ENCODE results near the gene SORBS1. TPM values are rescaled to one million over a fixed set of nuclear protein-coding genes. Genes with fewer than 3 reads are reported as not detected.
A peak's percentile ranks its signal among the peaks of the same experiment; 100 is the strongest.

Gene SORBS1
- total RNA-seq, 4 donors from 2014 or later: 92.2 to 308 (median 150) TPM

- in situ Hi-C loops (cut with MboI; ENCODE audit: low pct_ligation_motif_present in 1 of 4, low pct_unique_long_range_greater_than_20kb in 1 of 4, low sequenced_read_pairs in 3 of 4): no loop called here
- Histone ChIP-seq H3K4me1 (peaks cover 3 to 38% (median 23%) of the 10 kb centered on the region in 4 donors), H3K36me3 (peaks cover 0 to 6% (median 1%) of the 10 kb centered on the region in 4 donors), H3K27me3 (no peaks in the 10 kb centered on the region), H3K27ac (peak overlapping the region; percentile 78 to 84 (median 80)), H3K4me3 (no peak overlapping the region), H3K9me3 (no peaks in the 10 kb centered on the region)
- TF ChIP-seq, protein P1, sequence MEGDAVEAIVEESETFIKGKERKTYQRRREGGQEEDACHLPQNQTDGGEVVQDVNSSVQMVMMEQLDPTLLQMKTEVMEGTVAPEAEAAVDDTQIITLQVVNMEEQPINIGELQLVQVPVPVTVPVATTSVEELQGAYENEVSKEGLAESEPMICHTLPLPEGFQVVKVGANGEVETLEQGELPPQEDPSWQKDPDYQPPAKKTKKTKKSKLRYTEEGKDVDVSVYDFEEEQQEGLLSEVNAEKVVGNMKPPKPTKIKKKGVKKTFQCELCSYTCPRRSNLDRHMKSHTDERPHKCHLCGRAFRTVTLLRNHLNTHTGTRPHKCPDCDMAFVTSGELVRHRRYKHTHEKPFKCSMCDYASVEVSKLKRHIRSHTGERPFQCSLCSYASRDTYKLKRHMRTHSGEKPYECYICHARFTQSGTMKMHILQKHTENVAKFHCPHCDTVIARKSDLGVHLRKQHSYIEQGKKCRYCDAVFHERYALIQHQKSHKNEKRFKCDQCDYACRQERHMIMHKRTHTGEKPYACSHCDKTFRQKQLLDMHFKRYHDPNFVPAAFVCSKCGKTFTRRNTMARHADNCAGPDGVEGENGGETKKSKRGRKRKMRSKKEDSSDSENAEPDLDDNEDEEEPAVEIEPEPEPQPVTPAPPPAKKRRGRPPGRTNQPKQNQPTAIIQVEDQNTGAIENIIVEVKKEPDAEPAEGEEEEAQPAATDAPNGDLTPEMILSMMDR (IDR thresholded peaks at IDR 0.05): no peak
- no peak for TF ChIP-seq POLR2AphosphoS5 (IDR thresholded peaks at IDR 0.05)
- no peak for TF ChIP-seq EP300 (IDR thresholded peaks at IDR 0.05; ENCODE audit: low read depth)
- TF ChIP-seq POLR2A (IDR thresholded peaks at IDR 0.05): no peak
- no peak for DNase-seq
- 0 to 2% methylated on average over 1 of the region's 1 CpG for WGBS, 2 donors (ENCODE audit: low coverage in 1 of 2)
- intact Hi-C loops (cut with DNase I; ENCODE audit: low total_unique reads): no loop called here
Observed at GRCh38 chr10:95309958-95310357, 251.2 kb downstream of the SORBS1 start.

DNA sequence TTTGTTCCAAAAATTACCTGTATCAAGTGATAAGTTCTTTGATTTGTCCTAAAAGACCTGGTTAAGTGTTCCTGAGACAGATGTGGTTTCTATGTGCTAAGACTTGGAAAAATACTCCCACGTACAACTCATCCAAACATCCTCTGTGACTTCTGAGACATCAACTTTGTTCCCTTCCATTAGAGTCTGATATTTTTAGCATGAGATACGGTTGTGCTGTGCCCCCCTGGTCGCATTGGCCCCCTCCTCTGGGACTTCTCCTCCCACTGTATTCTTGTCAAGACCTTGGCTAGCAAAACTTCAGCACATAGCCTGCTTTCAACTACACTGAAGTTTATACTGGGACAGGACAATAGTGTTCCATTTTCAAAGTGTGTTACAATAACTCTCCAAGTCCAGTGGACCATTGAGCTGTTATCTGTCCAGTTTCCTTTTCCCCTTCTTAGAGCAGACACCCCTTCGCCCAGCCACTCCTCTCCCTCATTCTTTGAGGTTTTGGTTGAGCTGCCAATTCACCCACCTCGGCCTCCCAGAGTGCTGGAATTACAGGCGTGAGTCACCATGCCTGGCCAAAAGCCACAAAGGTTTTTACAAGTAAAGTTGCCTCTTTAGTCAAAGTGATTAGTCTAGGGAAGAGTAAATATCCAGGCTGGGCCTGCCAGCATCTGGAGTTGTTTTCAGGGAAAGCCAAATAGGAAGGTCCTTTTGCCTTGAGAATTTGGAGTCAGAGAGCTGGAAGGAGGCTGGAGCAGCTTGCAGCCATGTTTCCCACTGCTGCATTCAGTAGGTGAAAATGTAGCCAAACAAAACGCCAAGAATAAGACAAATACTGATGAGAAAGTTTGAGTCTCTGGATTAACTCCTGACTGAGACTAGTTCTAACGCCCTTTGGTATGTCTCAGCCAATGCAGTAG is 252.5 kb downstream of the SORBS1 start:
- H3K27ac ChIP-seq: peak overlapping the region; percentile 78 to 84 (median 80)

GRCh38 chr10:95306851-95307250 is 254.3 kb downstream of the SORBS1 start:
- WGBS, 2 donors (ENCODE audit: low coverage in 1 of 2): 63% methylated on average over 1 of the region's 1 CpG; no CpG with 5 or more reads in 1 of the 2 donors
- no peak overlapping the region for H3K4me3 ChIP-seq
- no peak for TF ChIP-seq POLR2AphosphoS5 (IDR thresholded peaks at IDR 0.05)
- no peak for TF ChIP-seq POLR2A (IDR thresholded peaks at IDR 0.05)
- TF ChIP-seq, protein P1 (IDR thresholded peaks at IDR 0.05): no peak
- TF ChIP-seq EP300 (IDR thresholded peaks at IDR 0.05; ENCODE audit: low read depth): no peak
- no peak for DNase-seq
- no peak overlapping the region for H3K27ac ChIP-seq
- in situ Hi-C loops (cut with MboI; ENCODE audit: low pct_ligation_motif_present in 1 of 4, low pct_unique_long_range_greater_than_20kb in 1 of 4, low sequenced_read_pairs in 3 of 4) (no loop called here), intact Hi-C loops (cut with DNase I; ENCODE audit: low total_unique reads) (no loop called here)
- no peaks in the 10 kb centered on the region for H3K9me3 ChIP-seq
- no peaks in the 10 kb centered on the region for H3K36me3 ChIP-seq
- no peaks in the 10 kb centered on the region for H3K27me3 ChIP-seq
- peaks cover 6 to 46% (median 28%) of the 10 kb centered on the region in 4 donors for H3K4me1 ChIP-seq

More for the DNA sequence above, 252.5 kb downstream of the SORBS1 start:
- 31 to 32% methylated on average over 6 to 8 of the region's 8 CpGs for WGBS, 2 donors (ENCODE audit: low coverage in 1 of 2)
- Histone ChIP-seq H3K9me3 (no peaks in the 10 kb centered on the region), H3K36me3 (no peaks in the 10 kb centered on the region), H3K27me3 (no peaks in the 10 kb centered on the region), H3K4me1 (peaks cover 6 to 50% (median 28%) of the 10 kb centered on the region in 4 donors), H3K4me3 (no peak overlapping the region)
- in situ Hi-C loops (cut with MboI; ENCODE audit: low pct_ligation_motif_present in 1 of 4, low pct_unique_long_range_greater_than_20kb in 1 of 4, low sequenced_read_pairs in 3 of 4): no loop called here
- intact Hi-C loops (cut with DNase I; ENCODE audit: low total_unique reads): no loop called here
- peak; percentile 90 for DNase-seq
- TF ChIP-seq, protein P1 (IDR thresholded peaks at IDR 0.05): no peak
- TF ChIP-seq POLR2AphosphoS5 (IDR thresholded peaks at IDR 0.05): peak; percentile 35 to 78 (median 72)

DNA sequence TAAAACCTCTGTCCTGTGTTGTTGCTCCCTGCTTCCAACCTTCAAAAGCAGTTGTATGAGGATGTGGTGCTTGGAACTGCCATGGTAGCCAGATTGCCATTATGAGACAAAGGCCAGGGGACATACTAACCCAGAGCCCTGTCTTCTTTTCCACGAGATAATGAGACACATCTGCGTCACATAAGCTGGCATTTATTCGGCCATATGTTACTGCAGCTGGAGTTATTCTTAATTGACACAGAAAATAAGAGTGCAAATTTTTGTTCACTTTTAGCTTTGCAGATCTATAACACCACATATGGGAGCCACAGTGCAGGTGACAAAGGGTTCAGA is 254.9 kb downstream of the SORBS1 start:
- Histone ChIP-seq H3K4me3 (no peak overlapping the region), H3K27ac (no peak overlapping the region), H3K9me3 (no peaks in the 10 kb centered on the region), H3K36me3 (no peaks in the 10 kb centered on the region), H3K27me3 (no peaks in the 10 kb centered on the region), H3K4me1 (peaks cover 6 to 46% (median 28%) of the 10 kb centered on the region in 4 donors)
- 88% methylated on average over 3 of the region's 3 CpGs; no CpG with 5 or more reads in 1 of the 2 donors for WGBS, 2 donors (ENCODE audit: low coverage in 1 of 2)
- intact Hi-C loops (cut with DNase I; ENCODE audit: low total_unique reads): no loop called here
- DNase-seq: no peak
- TF ChIP-seq EP300 (IDR thresholded peaks at IDR 0.05; ENCODE audit: low read depth) (no peak), POLR2A (IDR thresholded peaks at IDR 0.05) (no peak), POLR2AphosphoS5 (IDR thresholded peaks at IDR 0.05) (no peak)
- TF ChIP-seq, protein P1 (IDR thresholded peaks at IDR 0.05): no peak
- in situ Hi-C loops (cut with MboI; ENCODE audit: low pct_ligation_motif_present in 1 of 4, low pct_unique_long_range_greater_than_20kb in 1 of 4, low sequenced_read_pairs in 3 of 4): no loop called here
